NCI-H146 treated with DMSO at 0.1 percent for 48 hours (cell line): ENCODE measurements around the gene BRI3.
"Not testable (repeated sequence)": the region's sequence is repeated elsewhere in the genome, so short reads cannot be mapped to it uniquely, and the experiment has no call there.

Source experiments
- DNase-seq: peaks from one replicate; lab custom pipeline; 2025; ENCODE audit not compliant: unreplicated experiment; lab: John Stamatoyannopoulos, UW

BRI3 gene

DNA sequence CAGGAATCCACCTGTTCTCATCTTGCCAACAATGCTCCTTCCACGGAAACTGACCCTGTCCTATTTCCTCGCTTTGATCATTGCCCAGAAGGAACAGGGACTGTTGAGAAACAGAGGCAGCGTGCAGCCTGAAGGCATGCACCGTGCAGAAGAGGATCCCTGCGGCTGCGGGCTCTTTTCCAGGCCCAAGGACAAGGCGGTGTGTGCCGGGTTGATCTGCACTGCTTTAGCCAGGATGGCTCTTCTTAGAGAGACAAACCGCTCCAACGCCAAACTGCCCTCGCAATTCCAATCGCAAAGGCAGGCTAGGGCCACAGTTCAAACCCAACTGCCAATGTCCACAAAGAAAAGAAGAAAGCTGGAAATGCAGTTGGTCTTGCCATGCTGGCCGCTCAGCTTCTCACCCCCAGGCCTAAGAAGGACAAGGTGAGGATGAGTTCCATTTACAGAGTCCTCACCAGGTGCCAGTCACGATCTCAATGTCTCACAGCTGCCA is 26.5 kb downstream of the BRI3 start:
- DNase-seq, result no peak

DNA sequence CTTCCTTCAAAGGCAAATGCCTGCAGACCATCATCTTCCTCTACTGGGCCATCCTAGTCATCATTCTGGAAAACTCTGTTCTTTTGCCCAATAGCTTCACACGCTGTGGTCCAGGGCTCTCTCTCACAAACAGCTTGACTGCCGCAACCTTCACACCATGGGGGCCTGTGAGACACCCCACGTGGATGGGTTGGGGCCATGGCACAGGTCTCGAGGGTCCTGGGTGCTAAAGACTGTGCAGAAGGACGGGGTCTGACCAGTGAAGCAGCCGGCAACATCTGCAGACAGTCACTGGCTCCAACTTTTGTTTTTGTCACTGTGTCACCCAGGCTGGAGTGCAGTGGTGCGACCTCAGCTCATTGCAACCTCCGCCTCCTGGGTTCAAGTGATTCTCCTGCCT is 28.1 kb downstream of the BRI3 start:
- no peak for DNase-seq

GRCh38 chr7:98312201-98312600 is 30.7 kb downstream of the BRI3 start:
- DNase-seq, result no peak

GRCh38 chr7:98314469-98314868 is 33.0 kb downstream of the BRI3 start:
- DNase-seq, result no peak

DNA sequence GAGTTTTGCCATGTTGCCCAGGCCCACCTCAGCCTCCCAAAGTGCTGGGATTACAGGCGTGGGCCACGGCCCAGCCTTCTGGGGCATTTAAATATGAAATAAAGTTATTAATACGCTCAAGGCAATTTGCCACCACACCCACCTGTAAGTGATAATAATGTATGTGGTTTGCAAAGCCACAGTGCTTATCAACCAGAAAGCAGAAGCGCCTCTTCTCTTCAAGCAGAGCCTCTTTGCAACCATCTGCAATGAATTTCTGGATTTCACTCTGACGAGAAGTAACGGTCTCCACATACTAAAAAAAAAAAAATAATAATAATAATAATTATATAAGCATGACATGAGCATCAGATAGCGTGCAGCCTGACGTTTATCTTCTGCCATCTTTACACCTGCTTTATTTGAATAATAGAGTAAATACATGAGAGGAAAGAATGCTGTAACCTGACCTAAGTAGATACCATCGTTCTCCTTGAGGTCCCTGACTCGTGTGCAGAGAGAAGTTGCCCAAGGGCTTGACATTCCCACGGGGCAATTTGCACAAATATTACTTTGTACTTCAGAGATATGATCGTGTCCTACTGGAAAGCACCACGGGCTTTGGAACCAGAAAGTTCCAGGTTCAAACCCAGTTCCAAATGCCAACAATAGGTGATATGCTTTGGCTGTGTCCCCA is 34.0 kb downstream of the BRI3 start:
- DNase-seq, result no peak

- not testable (repeated sequence) for DNase-seq
These were observed 34.6 kb downstream of the BRI3 start for GRCh38 chr7:98315994-98316527.

- DNase-seq, result no peak
These were observed 36.0 kb downstream of the BRI3 start for GRCh38 chr7:98317366-98318040.

DNA sequence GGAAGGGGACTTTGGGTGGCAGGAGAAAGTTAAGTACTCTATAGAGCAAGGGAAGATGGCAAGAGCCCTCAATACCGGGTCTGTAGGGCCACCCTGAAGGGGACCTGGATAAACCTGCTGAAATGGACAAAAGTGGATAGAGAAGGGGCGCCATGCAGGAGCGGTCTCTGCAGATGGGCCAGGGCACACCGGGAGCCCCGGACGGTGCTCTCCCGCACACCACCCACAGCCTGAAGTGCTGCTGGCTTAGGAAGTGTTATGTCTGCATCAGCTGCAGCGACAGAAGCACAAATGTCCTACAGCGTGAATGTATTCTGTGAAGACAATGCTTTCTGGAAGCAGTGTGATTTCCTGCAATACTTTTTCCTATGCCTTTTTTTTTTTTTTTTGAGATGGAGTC is 37.7 kb downstream of the BRI3 start:
- no peak for DNase-seq

- no peak for DNase-seq
These were observed 39.8 kb downstream of the BRI3 start for GRCh38 chr7:98321301-98321700.

DNA sequence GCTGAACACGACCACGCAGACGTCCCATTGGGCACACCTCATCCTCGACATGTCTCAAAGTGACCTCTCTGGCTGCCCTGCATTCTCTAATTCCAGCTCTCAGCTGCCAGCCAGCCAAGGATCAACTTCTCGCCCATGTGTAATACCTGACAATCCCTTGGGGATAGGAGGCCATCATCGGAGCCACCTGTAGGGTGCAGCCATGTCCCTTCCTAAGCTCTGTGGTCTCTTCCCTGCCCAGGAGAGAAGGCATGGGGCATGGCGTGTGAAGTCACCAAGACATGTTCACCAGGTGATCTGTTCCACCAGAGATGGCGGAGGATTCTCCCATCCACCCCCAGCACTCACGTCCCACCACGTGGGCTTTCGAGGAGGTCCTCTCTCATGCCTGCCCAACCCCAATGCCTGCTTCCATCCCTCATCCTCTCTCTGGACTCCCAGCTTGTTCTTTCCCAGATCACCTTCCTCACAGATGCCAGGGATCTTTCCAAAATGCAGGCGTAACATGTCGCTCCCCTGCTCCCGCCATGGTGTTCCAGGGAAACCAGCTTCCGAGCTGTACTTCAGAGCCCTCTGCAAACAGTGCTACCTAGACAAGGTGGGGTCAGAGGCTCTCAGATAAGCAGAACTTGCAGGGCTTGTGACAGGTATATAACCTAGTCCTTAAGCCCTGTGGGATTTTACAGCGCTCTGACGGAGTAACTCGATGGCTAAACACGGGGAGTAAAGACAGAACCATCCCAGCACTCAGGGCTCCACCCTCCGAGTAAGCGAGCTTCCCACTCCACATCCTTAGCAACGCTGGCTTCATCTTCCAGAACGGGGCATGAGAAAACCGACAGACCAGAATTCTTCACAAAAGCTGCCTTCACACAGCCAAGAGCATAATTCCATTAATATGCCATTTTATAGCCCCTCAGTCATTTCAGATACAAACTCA is 41.1 kb downstream of the BRI3 start:
- DNase-seq, result no peak

DNA sequence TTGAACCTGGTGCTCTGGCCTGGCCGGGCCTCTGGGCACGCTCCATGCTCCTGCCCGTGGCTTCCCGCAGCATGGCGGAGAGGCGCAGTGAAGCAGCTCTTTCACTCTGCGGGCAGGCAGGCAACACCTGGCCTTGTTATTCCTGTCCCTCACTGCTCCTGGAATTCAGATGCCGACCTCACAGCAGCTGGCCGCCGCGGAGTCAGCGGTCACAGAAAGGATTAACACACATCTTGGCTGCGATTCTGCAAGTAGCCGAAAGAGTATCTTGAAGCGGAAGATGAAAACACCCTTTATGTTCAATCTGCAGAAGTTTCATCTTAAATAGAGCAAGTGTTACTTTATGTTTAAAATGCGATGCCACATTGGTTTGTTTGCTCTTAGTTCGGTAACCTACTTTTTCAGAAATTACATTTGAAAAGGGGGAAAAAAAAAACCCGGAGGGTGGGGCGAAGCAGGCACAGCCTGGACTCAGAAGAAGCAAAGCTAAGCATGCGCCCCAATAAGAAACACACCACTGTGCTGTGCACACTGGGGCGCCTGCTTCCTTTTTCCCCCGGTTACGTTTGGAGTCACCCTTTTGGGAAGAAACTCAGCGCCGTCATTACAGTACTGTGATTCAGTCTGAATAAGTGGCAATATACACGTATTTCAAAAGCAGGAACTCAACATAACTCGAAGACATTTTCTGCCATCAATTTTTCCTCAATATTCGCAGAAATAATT is 42.3 kb downstream of the BRI3 start:
- DNase-seq, result no peak

DNA sequence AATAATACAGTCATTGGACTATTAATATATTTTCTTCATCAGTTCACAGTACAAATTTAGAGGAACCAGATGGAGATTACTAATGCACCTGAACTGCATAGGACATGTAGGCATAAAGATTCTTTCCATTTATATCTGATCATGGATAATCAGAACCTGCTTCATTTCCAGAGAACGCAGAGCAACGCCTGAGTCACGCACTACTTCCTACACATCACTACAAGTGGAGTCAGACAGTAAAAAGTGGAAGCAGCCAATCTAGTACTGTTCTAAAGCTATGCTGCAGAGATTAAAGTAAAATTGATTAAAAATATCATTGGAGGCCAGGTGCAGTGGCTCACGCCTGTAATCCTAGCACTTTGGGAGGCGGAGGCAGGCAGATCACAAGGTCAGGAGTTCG is 43.3 kb downstream of the BRI3 start:
- DNase-seq, result no peak

- no peak for DNase-seq
These were observed 47.8 kb downstream of the BRI3 start for GRCh38 chr7:98329100-98329790.

DNA sequence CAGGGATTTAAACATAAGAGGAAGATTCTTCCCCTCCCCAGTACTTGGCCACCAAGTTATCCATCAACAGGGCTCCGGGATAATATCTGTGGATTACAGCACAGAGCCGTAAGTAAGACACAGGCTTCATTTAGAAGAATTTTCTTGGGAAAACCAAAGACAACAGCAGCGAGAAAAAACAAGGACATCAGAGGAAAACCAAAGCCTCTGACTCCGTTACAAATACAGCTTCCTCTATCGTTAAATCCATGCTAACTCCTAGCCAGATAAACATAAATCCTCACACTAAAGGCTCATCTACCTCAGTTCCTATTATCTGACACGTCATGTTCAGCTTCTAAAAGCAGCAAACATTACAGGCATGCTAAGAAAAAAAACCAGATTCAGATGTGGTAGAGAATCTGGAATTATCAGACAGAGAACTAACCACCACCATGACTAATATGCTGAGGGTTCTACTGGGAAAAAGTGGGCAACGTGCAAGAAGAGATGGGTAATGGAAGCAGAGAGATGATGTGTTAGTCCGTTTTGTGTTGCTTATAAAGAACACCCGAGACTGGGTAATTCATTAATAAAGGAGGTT is 48.4 kb downstream of the BRI3 start:
- no peak for DNase-seq

- DNase-seq, result no peak
These were observed 49.5 kb downstream of the BRI3 start for GRCh38 chr7:98330926-98331529.

- no peak for DNase-seq
These were observed 52.6 kb downstream of the BRI3 start for GRCh38 chr7:98334081-98334480.

- no peak for DNase-seq
These were observed 54.0 kb downstream of the BRI3 start for GRCh38 chr7:98335411-98335977.

- no peak for DNase-seq
These were observed 57.0 kb downstream of the BRI3 start for GRCh38 chr7:98338441-98338840.

DNA sequence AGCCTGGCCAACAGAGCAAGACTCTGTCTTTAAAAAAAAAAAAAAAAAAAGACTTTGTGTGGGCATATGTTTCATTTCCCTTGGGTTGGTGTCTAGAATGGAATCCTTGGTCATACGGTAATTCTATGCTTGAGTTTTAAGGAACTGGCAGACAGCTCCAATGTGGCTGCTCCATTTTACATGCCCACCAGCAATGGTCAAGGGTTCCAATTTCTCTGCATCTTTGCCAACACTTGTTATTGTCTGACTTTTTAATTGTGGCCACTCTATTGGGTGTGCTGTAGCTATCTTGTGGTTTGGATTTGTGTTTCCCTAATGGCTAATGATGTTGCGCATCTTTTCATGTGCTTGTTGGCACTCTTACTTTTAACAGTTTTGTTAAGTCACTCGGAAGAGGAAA is 57.6 kb downstream of the BRI3 start:
- DNase-seq, result no peak
